Activated CD8-positive, alpha-beta memory T cell treated with anti-CD3 and anti-CD28 coated beads, Interleukin-2, amount 50 U/mL, for 24 hours (primary cell): Measurements from ENCODE around the gene ICOSLG.
"Not testable (repeated sequence)": the region's sequence is repeated elsewhere in the genome, so short reads cannot be mapped to it uniquely, and the experiment has no call there.

Experiments
- DNase-seq: peaks from one replicate; pipeline ENCODE4 v3.0.0-alpha.2; 2020; ENCODE audit errors: extremely low read depth

The ICOSLG gene

DNA sequence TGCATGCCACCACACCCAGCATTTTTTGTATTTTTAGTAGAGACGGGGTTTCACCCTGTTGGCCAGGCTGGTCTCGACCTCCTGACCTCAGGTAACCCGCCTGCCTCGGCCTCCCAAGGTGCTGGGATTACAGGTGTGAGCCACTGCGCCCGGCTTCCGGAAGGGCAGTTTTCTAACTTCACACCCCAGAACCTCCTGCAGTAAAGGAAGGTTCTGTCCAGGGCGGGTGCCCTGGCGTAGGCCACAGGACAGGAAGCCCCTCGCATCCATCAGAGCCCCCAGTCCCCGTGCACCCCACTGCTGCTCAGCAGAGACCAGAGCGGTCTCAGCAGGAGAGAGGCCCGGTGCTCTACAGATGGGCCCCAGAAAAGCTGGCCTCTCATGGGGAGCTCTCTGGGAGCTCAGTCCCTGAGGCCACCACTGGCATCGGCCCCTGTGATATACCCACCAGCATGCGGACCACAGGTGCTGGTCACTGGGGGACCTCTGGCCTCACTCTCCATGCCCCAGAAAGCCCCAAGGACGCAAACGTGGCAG, 25.1 kb upstream of the ICOSLG start:
- DNase-seq = no peak

GRCh38 chr21:44263768-44264167, 23.0 kb upstream of the ICOSLG start:
- no peak for DNase-seq

DNA sequence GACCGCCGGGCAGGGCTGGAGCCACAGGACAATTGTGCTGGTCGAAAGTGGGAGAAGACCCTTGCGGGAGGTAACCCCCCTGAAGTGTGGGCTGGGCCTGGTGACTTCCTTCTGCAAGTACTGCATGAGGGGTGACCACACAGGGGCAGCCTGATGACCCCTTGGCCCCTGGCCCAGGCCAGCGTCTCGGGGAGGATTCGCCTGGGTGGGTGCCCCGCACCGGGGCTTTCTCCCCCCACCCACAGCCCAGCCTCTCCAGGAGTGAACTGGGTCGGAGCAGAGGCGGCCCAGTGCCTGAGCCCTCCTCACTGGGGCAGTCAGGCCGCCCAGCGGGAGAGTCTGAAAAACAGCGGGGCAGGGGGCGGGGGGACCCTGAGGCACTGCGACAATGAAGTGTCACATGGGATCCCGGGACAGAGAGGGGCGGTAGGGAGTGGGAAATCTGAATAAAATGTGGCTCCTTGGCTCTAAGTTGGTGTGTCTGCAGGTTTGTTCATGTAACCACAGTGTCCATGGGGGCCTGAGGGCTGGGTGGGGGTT, 22.5 kb upstream of the ICOSLG start:
- DNase-seq = no peak

DNA sequence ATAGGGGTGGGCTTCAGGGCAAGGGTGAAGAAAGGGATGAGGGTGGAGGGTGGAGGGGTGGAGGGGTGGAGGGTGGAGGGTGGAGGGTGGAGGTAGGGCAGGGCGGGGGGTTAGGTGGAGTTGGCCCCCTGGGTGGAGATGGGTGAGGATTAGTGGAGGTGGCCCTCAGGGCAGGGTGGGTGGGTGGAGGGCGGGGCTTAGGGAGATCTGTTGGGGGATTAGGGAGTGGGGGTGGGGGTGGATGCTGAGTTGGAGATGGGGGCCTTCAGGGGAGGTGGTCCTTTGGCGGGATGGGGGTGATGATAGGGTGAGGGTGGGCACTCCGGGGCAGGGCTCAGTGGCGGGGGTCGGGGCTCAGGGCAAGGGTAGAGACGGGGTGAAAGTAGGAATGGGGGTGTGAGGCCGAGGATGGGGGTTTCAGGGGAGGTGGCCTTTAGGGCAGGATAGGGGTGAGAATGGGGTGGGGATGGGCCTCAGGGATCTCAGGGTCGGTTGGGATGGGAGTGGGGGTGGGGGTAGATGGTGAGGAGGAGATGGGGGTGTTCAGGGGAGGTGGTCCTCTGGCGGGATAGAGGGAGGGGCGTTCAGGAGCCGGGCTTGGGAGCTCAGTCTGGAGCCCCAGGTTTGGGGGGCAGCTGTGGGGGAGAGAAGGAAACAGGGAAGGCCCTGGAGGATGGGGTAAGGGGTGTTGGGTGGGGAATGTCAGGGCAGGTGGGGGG, 21.8 kb upstream of the ICOSLG start:
- DNase-seq = no peak

GRCh38 chr21:44261675-44262295, 21.0 kb upstream of the ICOSLG start, which contains the start of gene DNMT3L:
Gene DNMT3L (minus strand): TSS chr21:44261897. CDS start chr21:44261259, 638 bp downstream.
- no peak for DNase-seq

- DNase-seq = no peak
These were observed 20.3 kb upstream of the ICOSLG start for GRCh38 chr21:44260791-44261631.

- no peak for DNase-seq
These were observed 19.3 kb upstream of the ICOSLG start for GRCh38 chr21:44260066-44260465.

GRCh38 chr21:44259082-44259705, 18.5 kb upstream of the ICOSLG start:
- no peak for DNase-seq

DNA sequence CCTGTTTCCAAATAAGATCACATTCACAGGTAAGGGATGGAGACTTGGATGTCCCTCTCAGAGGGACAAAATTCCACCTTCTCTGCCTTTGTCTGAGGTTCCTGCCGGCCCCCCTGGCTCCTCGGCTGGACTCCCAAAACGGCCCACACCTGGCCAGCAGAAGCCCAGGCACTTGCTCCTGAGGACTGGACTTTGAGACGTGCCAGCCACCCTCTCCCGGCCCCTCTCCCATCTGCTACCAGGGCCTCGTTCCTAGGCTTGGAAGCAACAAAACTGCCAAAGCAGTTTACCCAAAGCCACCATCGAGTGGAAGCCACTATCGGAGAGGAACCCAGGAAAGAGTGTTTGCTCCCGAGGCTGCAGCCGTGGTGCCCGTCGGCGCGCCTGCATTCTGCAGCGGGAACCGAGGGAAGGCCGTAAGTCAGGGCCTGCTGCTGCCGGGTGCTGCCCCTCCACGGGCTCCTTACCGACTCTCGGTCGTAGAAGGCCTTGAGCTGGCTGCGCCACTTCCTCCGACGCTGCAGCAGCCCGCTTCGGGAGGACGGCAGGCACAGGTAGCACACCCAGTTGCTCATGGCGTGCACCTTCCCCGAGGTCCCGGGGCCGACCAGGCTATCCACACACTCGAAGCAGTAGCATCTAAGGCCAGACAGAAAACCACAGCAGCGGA, 17.4 kb upstream of the ICOSLG start:
- DNase-seq = no peak

DNA sequence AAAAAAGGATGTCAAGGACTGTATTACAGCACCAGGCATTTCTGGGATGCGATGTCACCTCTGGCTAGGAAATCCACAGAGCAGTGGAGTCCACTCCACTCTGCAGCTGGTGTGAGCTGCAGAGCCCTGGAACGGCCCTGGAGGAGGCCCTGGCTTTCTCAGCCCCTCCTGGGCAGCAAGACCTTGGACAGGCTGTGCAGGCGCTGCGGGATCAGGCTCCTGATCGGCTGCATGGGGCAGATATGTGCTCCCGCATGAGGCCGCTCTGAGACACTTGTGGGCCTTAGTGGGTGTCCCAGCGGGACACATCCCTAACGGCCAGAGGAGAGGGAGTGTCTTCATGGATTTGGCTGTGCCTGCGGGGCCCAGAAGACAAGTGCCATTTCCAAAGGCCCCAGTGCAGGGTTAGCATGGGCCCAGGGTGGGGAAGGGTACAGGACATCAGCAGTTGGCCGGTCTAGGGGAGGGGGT, 14.8 kb upstream of the ICOSLG start:
- no peak for DNase-seq

DNA sequence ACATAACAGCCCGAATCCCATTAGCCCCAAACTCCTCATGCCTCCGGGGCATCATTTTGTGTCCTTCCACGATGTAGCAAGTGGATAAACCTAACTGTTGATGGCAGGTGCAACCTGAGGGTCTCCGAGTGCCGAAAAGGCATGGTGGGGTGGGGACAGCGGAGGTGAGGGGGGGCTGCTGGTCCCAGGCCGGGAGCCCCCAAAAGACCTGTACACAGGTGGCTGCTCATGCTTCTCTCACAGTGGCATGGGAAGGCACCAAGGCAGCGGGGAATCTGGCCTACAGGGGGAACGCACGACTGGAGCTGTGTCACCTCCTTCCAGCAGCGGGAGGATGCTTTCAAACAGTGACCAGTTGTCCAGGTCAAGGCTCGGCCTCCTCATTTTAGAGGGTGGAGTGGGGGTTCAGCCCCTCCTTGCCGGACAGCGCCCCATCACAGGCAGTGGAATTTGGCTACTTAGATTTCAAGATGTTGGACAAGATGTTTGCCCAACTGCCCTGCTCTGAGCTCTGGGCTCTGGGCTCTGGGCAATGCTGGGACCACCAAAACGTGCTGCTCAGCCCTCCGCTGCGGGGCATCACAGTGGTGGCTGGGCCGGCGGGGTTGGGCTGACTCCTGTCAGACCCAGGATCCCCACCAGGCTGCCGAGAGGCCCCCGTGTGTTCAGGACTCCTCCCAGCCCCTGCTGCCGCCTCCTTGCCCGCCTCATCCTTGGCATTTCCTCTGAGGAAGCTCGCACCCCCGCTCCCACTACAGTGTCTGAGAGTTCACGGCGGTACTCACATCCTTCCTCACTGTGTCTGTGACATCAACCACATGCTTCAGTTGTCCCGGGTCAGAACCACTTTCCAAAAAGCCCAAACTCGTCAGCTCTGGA, 13.3 kb upstream of the ICOSLG start:
- DNase-seq = no peak

DNA sequence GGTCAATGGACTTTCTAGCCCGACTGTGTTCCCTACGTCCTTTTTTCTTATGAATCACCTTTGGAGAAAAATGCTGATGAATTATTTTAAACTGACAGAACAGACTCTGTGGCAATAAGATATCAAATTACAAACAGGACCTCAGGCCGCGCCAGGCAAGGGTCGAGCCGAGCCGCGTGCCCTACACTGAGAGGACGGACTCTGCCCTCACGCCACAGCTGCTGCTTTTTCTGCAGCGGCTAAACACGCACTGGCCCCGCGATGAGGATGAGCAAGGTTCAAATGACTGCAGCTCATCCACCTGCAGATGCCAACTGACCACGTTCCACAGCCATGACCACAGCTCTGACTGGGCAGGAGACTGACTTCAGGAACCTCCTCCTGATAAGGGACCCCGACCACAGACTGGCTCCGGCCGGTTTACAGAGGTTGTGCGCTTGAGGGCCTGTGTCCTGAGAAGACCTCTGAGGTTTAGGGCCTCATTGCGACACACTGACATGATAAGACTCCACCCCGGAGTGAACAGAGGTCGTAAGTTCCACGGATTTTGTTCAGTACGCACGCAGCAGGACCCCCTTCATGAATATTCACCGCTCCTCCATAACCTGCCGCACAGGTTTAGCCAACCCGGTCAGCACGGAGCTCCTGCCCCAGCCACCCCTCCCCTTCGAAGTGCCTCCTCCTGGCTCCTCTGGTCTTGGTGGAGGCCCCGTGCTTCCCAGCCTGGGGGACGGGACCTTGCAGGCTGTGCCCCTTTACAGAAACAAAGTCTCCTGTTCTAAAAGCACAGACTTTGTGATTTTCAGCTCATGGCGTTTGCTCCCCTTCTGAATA, 8.7 kb upstream of the ICOSLG start:
- not testable (repeated sequence) for DNase-seq

- DNase-seq = not testable (repeated sequence)
These were observed 7.2 kb upstream of the ICOSLG start for GRCh38 chr21:44247904-44248303.

- not testable (repeated sequence) for DNase-seq
These were observed 3.2 kb upstream of the ICOSLG start for GRCh38 chr21:44243980-44244379.

GRCh38 chr21:44241281-44241680, 538 bp upstream of the ICOSLG start:
- not testable (repeated sequence) for DNase-seq

GRCh38 chr21:44240353-44240752, 390 bp downstream of the ICOSLG start:
- not testable (repeated sequence) for DNase-seq

GRCh38 chr21:44229561-44229960, 11.2 kb downstream of the ICOSLG start:
- not testable (repeated sequence) for DNase-seq

- not testable (repeated sequence) for DNase-seq
These were observed 12.6 kb downstream of the ICOSLG start for GRCh38 chr21:44228109-44228508.

- DNase-seq = not testable (repeated sequence)
These were observed 13.1 kb downstream of the ICOSLG start for GRCh38 chr21:44227614-44228013.
